ENCODE results near the gene DTNB.

DTNB gene

DNA sequence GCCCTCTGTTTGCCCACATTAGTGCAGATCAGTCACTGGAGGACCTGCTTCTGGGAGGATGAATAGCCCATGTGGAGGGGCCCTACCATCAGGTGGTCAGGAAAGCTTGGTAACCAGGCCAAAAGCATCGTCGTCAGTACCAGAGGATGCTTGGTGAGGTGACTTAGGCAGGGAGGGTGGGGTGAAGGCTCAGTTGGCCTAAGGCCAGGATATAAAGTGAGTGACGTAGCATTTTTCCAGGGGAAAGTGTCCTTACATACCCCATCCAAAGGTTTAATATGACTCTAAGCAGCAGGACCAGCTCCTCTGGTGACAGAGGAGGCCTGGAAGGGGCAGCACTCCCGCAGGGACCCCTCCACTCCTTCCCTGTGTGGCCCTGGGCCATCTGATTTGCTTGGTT lies 303.9 kb downstream of the DTNB start:
- Histone ChIP-seq H3K9ac (ENCODE audit: low read depth, low read length) (no peak overlapping the region), H3K4me1 (ENCODE audit: control insufficient read depth, insufficient read depth, low read length) (no peaks in the 10 kb centered on the region), H3K4me3 (ENCODE audit: low read depth, low read length) (no peak overlapping the region), H3K9me3 (ENCODE audit: control insufficient read depth, insufficient read depth, low read length) (no peaks in the 10 kb centered on the region), H3K27me3 (ENCODE audit: control insufficient read depth, insufficient read depth, low read length) (0 out of 2 replicates have a peak, but pooled peaks cover under 1% of the 10 kb centered on the region), H3K36me3 (ENCODE audit: control insufficient read depth, insufficient read depth, low read length) (no peaks in the 10 kb centered on the region), H3K27ac (ENCODE audit: low read depth, low read length) (no peak overlapping the region)

DNA sequence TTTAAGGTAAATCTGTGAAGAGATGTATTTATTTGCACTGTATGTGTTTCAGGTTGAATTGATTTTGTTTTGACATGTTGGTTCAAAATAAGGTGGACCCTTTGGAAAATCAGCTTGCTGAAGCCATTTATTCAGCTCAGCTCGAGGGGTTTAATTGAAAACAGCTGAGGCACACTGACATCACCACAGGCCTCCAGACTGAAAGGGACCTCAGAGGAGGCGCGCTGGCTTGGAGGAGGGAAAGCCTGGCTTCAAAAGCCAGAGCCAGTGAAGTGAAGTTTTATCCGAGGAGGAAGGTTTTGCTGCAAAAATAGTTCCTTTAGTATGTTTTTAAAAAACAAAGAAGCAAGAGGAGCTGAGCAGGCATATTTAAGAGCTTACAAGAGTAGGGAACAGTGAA lies 304.7 kb downstream of the DTNB start:
- H3K9me3 ChIP-seq (ENCODE audit: control insufficient read depth, insufficient read depth, low read length) = no peaks in the 10 kb centered on the region
- no peaks in the 10 kb centered on the region for H3K36me3 ChIP-seq (ENCODE audit: control insufficient read depth, insufficient read depth, low read length)
- H3K27ac ChIP-seq (ENCODE audit: low read depth, low read length) = no peak overlapping the region
- no peaks in the 10 kb centered on the region for H3K4me1 ChIP-seq (ENCODE audit: control insufficient read depth, insufficient read depth, low read length)
- peaks cover 8% of the 10 kb centered on the region for H3K27me3 ChIP-seq (ENCODE audit: control insufficient read depth, insufficient read depth, low read length)
- H3K4me3 ChIP-seq (ENCODE audit: low read depth, low read length) = no peak overlapping the region
- H3K9ac ChIP-seq (ENCODE audit: low read depth, low read length) = no peak overlapping the region

DNA sequence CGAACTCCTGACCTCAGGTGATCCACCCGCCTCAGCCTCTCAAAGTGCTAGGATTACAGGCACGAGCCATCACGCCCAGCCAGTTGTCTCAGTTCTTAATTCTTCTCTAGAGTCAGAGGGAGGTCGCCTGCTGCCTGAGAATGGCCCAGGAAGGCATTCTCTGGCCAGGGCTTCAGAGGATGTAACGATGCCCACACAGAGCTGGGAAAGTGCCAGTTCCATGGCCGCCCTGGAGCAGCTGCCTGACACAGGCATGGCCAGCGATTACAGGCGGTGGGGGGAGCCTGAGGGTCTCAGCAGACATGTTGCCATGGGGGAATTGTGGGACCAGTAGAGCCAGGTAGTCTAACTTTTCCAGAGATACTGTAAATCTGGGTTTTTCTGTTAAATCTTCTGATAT lies 306.1 kb downstream of the DTNB start:
- H3K4me1 ChIP-seq (ENCODE audit: control insufficient read depth, insufficient read depth, low read length) = 0 out of 2 replicates have a peak, but pooled peaks cover under 1% of the 10 kb centered on the region
- peaks cover 17% of the 10 kb centered on the region for H3K27me3 ChIP-seq (ENCODE audit: control insufficient read depth, insufficient read depth, low read length)
- no peaks in the 10 kb centered on the region for H3K36me3 ChIP-seq (ENCODE audit: control insufficient read depth, insufficient read depth, low read length)
- no peak overlapping the region for H3K9ac ChIP-seq (ENCODE audit: low read depth, low read length)
- no peak overlapping the region for H3K27ac ChIP-seq (ENCODE audit: low read depth, low read length)
- H3K4me3 ChIP-seq (ENCODE audit: low read depth, low read length) = no peak overlapping the region
- no peaks in the 10 kb centered on the region for H3K9me3 ChIP-seq (ENCODE audit: control insufficient read depth, insufficient read depth, low read length)

DNA sequence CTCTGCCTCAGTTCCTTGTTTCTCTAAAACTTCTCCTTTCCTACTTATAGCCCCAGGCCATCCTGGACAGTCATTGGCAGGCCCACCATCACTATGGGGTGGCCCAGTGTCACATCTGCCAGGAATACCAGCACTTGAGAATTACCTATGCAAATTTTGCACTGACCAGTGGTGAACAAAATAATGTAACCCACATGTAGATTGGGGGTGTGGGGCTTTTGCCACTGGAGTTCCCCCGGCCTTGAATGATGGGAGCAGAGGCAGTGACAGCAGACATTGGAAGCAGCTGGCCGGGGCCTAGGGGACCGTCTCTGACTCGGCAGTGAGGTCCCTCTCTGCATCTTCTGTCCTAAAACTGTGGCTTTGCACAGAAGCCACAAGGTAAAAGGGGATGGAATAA lies 306.7 kb downstream of the DTNB start:
- Histone ChIP-seq H3K4me1 (ENCODE audit: control insufficient read depth, insufficient read depth, low read length) (0 out of 2 replicates have a peak, but pooled peaks cover 3% of the 10 kb centered on the region), H3K9me3 (ENCODE audit: control insufficient read depth, insufficient read depth, low read length) (no peaks in the 10 kb centered on the region), H3K9ac (ENCODE audit: low read depth, low read length) (no peak overlapping the region), H3K27me3 (ENCODE audit: control insufficient read depth, insufficient read depth, low read length) (peaks cover 20% of the 10 kb centered on the region), H3K36me3 (ENCODE audit: control insufficient read depth, insufficient read depth, low read length) (no peaks in the 10 kb centered on the region), H3K4me3 (ENCODE audit: low read depth, low read length) (no peak overlapping the region), H3K27ac (ENCODE audit: low read depth, low read length) (no peak overlapping the region)

DNA sequence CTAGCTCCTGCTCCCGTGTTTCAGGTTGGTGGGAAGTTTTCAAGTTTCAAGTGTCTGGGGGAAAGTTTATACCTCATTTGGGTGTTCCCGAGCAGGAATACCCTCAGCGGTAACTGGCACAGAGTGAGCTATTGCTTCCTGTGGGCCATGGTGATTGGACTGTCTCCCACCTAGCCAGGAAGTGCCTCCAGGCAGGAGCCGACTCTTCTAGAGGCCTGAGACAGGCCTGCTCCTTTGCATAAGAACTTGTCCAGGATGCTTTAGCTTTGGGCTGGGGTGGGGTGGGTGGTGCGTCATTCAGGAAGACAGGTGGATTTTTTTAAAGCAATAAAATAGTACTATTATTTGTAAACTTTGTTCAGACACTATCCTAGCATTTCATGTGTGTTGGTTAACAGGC lies 308.1 kb downstream of the DTNB start:
- Histone ChIP-seq H3K27me3 (ENCODE audit: control insufficient read depth, insufficient read depth, low read length) (peaks cover 26% of the 10 kb centered on the region), H3K36me3 (ENCODE audit: control insufficient read depth, insufficient read depth, low read length) (no peaks in the 10 kb centered on the region), H3K9ac (ENCODE audit: low read depth, low read length) (no peak overlapping the region), H3K27ac (ENCODE audit: low read depth, low read length) (no peak overlapping the region), H3K4me3 (ENCODE audit: low read depth, low read length) (no peak overlapping the region), H3K4me1 (ENCODE audit: control insufficient read depth, insufficient read depth, low read length) (0 out of 2 replicates have a peak, but pooled peaks cover 3% of the 10 kb centered on the region), H3K9me3 (ENCODE audit: control insufficient read depth, insufficient read depth, low read length) (no peaks in the 10 kb centered on the region)

DNA sequence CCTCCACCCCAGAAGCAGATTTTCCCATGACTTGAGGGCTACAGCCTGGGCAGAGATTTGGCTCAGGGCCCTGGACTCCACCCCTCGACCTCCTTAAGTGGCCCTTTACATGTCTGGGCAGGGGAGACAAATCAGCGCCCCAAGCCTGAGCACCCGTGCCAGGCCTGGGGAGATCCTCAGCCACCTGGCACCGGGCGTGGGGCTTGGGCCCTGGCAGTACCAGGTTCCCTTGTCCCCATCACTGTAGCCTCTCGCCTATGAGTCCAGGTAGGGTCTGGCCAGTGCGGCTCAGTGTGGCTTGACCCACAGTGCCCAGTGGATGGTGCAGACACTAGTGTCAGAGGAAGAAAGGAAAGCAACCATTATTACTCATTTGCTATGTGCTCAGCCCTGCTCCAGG lies 309.6 kb downstream of the DTNB start:
- Histone ChIP-seq H3K4me3 (ENCODE audit: low read depth, low read length) (no peak overlapping the region), H3K36me3 (ENCODE audit: control insufficient read depth, insufficient read depth, low read length) (no peaks in the 10 kb centered on the region), H3K9me3 (ENCODE audit: control insufficient read depth, insufficient read depth, low read length) (no peaks in the 10 kb centered on the region), H3K4me1 (ENCODE audit: control insufficient read depth, insufficient read depth, low read length) (0 out of 2 replicates have a peak, but pooled peaks cover 3% of the 10 kb centered on the region), H3K9ac (ENCODE audit: low read depth, low read length) (no peak overlapping the region), H3K27ac (ENCODE audit: low read depth, low read length) (no peak overlapping the region), H3K27me3 (ENCODE audit: control insufficient read depth, insufficient read depth, low read length) (peaks cover 26% of the 10 kb centered on the region)

DNA sequence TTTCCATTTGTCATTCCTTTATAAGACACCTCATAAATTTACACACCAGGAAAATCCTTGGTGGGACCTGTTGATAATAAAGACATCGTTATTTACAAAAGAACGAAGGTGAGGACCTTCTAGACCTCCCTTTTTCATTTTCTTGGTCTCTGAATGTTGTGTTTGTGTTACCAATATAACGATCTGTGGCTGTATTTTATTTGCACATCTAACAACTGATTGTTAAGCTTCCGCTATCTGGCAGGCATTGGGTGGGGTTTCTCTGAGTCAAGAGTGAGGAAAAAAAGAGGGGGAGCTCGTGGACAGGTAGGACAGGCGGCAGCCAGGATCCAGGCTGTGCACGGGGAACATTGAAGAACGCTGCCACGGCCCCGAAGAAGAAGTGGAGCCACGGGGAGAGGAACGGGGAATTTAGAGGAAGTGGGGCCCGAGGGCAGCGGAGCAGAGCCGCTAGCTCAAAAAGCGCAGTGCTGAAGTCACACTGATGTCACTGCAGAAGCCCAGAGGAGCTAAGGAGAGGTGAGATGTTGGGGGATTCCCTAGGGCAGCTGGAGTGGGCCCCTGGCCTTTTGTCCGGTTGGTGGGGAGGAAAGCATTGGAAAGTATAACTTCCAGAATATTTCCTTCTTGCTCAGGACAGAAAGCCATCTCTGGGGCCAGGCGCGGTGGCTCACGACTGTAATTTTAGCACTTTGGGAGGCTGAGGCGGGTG lies 310.8 kb downstream of the DTNB start:
- H3K36me3 ChIP-seq (ENCODE audit: control insufficient read depth, insufficient read depth, low read length) = no peaks in the 10 kb centered on the region
- H3K4me1 ChIP-seq (ENCODE audit: control insufficient read depth, insufficient read depth, low read length) = 0 out of 2 replicates have a peak, but pooled peaks cover 3% of the 10 kb centered on the region
- H3K9ac ChIP-seq (ENCODE audit: low read depth, low read length) = no peak overlapping the region
- H3K27me3 ChIP-seq (ENCODE audit: control insufficient read depth, insufficient read depth, low read length) = peaks cover 26% of the 10 kb centered on the region
- no peak overlapping the region for H3K27ac ChIP-seq (ENCODE audit: low read depth, low read length)
- H3K9me3 ChIP-seq (ENCODE audit: control insufficient read depth, insufficient read depth, low read length) = no peaks in the 10 kb centered on the region
- H3K4me3 ChIP-seq (ENCODE audit: low read depth, low read length) = no peak overlapping the region

DNA sequence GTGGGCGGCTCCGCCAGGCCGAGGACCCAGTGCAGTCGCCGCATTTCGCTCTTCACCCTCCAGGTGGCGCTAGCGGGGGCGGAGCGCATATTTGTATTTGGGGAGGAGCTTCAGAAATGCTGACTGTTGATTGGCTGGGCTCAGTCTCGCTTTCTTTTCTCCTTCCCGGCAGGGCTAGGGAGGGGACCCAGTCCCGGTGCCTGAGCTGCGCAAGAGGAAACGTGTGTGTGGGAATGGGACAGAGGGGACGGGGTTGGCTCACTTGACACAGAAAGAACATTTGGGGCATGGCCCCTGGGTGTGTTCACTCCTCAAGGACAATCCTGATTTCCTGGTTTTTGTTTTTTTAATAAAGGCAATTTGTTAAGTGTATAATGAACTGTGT lies 311.3 kb downstream of the DTNB start:
- Histone ChIP-seq H3K4me1 (ENCODE audit: control insufficient read depth, insufficient read depth, low read length) (0 out of 2 replicates have a peak, but pooled peaks cover 3% of the 10 kb centered on the region), H3K4me3 (ENCODE audit: low read depth, low read length) (no peak overlapping the region), H3K27me3 (ENCODE audit: control insufficient read depth, insufficient read depth, low read length) (peaks cover 26% of the 10 kb centered on the region), H3K27ac (ENCODE audit: low read depth, low read length) (no peak overlapping the region), H3K9ac (ENCODE audit: low read depth, low read length) (no peak overlapping the region), H3K9me3 (ENCODE audit: control insufficient read depth, insufficient read depth, low read length) (no peaks in the 10 kb centered on the region), H3K36me3 (ENCODE audit: control insufficient read depth, insufficient read depth, low read length) (no peaks in the 10 kb centered on the region)

DNA sequence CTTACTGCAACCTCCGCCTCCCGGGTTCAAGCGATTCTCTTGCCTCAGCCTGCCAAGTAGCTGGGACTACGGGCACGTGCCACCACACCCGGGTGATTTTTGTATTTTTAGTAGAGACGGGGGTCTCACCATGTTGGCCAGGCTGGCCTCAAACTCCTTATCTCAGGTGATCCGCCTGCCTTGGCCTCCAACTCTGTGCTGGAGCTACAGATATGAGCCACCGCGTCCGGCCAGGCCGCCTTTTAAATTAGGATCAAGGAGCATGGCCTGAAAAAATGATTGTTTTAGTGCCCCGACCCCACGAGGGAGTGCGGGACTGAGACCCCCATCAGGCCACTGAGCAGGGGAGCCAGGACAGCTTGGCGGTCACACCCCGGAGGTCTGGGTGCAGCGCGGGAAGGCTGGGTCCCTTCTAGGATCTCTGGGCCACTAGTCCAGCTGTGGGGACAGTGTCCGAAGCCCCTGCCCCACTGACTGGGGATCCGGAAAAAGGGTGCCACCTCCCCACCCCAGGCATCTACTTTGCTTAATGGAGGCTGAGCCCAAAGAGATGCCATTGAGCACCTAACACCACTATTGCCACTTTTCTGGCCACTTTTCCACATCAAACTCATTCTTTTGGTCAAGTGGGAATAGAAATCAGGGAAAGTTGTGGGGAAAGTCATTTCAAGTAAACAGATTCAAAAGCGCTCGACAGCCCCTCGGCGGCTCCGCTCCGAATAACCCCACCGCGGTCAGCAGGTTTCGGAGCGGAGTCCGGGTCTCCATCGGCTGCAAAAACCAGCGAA lies 311.9 kb downstream of the DTNB start:
- no peak overlapping the region; the same call in 1 of the 2 replicates for H3K4me3 ChIP-seq (ENCODE audit: low read depth, low read length)
- H3K4me1 ChIP-seq (ENCODE audit: control insufficient read depth, insufficient read depth, low read length) = 0 out of 2 replicates have a peak, but pooled peaks cover 3% of the 10 kb centered on the region
- H3K36me3 ChIP-seq (ENCODE audit: control insufficient read depth, insufficient read depth, low read length) = no peaks in the 10 kb centered on the region
- peaks cover 26% of the 10 kb centered on the region for H3K27me3 ChIP-seq (ENCODE audit: control insufficient read depth, insufficient read depth, low read length)
- no peak overlapping the region for H3K9ac ChIP-seq (ENCODE audit: low read depth, low read length)
- H3K27ac ChIP-seq (ENCODE audit: low read depth, low read length) = no peak overlapping the region
- H3K9me3 ChIP-seq (ENCODE audit: control insufficient read depth, insufficient read depth, low read length) = no peaks in the 10 kb centered on the region

DNA sequence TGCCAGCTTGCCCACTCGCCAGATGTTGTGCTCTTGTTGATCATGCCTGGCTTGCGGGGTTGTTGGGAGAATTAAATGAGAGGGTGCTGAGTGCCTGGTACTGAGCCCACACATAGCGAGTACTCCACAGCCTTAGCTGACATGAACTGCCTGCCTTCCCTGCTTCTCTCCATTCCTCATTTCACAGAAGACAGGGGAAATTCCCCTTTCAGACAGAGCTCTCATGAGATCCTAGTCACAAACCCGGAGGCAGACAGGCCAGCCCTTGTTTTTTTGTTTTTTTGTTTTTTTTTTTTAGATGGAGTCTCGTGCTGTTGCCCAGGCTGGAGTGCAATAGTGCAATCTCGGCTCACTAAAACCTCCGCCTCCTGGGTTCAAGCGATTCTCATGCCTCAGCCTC lies 314.5 kb downstream of the DTNB start:
- Histone ChIP-seq H3K9me3 (ENCODE audit: control insufficient read depth, insufficient read depth, low read length) (no peaks in the 10 kb centered on the region), H3K27me3 (ENCODE audit: control insufficient read depth, insufficient read depth, low read length) (peaks cover 20% of the 10 kb centered on the region), H3K4me1 (ENCODE audit: control insufficient read depth, insufficient read depth, low read length) (0 out of 2 replicates have a peak, but pooled peaks cover 3% of the 10 kb centered on the region), H3K36me3 (ENCODE audit: control insufficient read depth, insufficient read depth, low read length) (no peaks in the 10 kb centered on the region), H3K27ac (ENCODE audit: low read depth, low read length) (no peak overlapping the region), H3K9ac (ENCODE audit: low read depth, low read length) (no peak overlapping the region), H3K4me3 (ENCODE audit: low read depth, low read length) (no peak overlapping the region)

DNA sequence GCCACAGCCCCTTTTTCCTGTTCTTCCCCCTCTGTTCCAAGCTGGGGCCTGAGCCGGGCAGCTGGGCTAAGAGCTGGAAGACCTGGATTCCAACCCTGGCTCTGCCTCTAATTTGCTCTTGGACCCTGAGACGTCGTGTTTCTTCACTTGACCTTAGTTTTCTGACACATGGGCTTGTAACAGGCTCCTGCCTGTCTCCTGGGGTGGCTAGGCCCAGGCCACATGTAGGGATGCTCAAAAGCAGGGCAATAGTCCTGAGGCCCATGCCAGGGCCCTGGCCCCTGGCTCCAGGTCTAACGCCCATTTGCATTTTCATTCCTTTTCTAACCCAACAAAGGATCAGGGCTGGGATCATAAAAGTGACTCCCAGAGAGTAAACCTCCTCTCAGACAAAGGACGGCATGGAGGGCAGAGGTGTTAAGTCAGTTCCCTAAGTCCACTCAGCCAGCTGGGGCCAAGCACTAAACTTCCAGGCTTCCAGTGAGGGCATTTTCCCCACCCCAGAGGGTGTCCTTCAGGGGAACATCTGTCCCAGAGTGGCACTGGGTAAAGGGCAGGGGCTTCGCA lies 315.0 kb downstream of the DTNB start:
- Histone ChIP-seq H3K4me1 (ENCODE audit: control insufficient read depth, insufficient read depth, low read length) (0 out of 2 replicates have a peak, but pooled peaks cover 3% of the 10 kb centered on the region), H3K27ac (ENCODE audit: low read depth, low read length) (no peak overlapping the region), H3K9ac (ENCODE audit: low read depth, low read length) (no peak overlapping the region)

More for the DNA sequence above, 315.0 kb downstream of the DTNB start:
- Histone ChIP-seq H3K9me3 (ENCODE audit: control insufficient read depth, insufficient read depth, low read length) (no peaks in the 10 kb centered on the region), H3K36me3 (ENCODE audit: control insufficient read depth, insufficient read depth, low read length) (no peaks in the 10 kb centered on the region), H3K27me3 (ENCODE audit: control insufficient read depth, insufficient read depth, low read length) (peaks cover 15% of the 10 kb centered on the region), H3K4me3 (ENCODE audit: low read depth, low read length) (no peak overlapping the region)

Measured in HUES48 (cell line).